HG02973 (cell line): Measurements from ENCODE around the gene CPNE6.
A peak's percentile ranks its signal among the peaks of the same experiment; 100 is the strongest.

ENCODE experiments used
- ATAC-seq: cut with Tn5 transposase; IDR thresholded peaks from one replicate; pipeline ENCODE4 v1.9.1; 2021; ENCODE audit warnings: moderate library complexity; ENCODE audit not compliant: unreplicated experiment

Gene CPNE6

DNA sequence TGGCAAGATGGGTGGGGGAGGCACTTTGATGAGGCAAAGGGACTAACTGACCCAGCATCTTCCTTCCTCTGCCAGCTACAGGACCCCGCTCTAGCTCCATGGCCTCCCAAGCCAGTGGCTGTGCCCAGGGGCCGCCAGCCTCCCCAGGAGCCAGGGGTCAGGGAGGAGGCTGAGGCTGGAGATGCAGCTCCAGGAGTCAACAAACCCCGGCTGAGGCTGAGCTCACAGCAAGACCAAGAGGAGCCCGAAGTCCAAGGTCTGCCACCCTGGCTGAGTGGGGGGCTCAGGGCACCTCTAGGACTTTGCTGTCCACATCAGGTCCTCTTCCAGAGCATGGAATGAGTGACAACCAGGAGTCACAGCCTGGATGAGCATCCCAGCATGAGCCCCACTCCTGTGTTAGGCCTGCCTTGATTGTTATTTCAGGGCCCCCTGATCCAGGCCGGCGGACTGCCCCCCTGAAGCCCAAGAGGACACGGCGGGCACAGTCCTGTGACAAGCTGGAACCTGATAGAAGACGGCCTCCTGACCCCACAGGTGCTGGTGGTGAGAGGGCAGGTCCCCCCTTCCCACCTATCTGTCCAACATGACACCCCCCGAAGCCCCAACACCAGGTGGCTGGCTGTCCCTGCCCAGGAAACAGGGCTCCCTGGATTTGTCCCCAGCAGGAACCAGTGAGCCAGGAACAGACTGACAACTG lies 2.5 kb upstream of the CPNE6 start:
- ATAC-seq: no peak

DNA sequence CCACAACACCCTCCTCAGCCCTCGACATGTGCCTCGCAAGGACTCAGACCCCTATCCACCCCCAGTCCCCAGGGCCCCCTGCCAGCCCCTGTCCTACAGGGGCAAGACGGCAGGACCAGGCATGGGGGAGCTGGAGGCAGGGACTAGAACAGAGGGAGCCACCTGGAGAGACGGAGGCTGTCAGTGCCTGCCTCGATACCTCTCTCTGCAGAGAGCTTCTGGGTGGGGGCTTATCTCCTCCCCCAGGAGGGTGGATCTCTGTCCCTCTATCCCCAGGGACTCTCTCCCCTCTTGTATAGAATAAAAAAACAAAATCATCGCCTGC lies 2.0 kb upstream of the CPNE6 start:
- no peak for ATAC-seq

DNA sequence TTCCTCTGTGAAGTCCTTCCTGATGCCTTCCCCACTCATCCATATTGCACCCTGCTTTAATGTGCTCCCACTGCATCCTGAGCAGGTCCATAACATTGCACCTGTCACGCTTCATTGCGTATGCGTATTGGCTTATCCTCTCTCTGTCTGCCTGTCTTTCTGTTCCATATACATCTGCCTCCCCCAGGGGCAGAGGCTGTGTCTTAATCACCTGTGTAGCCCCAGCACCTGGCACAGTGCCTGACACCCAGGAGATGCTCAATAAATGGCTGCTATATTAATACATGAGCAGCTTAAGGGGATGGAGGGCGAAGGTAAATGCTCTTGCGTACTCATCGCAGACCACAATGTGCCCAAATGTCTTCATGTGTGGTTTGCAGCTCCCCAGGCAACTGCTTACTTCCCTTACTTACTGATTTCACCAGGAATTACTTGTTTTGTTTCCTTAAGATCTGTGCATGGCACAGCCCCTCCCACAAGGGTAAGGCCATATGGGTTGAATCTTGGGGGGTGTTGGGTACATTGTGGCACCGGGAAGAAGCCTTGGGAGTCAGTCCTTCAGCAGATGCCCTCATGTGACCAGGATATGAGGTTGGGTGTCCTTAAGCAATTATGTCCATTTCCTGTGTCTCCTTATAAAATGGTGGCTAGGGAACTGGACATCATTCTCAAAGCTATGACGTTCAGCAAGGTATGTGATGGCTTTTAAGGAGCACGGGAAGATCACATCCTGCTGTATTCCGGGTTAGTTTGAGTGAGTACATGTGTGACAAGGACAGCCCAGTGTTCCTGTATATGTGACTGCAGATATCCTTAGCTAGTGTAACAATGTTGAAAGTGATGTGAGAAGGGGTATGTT lies 848 bp upstream of the CPNE6 start:
- ATAC-seq: no peak

DNA sequence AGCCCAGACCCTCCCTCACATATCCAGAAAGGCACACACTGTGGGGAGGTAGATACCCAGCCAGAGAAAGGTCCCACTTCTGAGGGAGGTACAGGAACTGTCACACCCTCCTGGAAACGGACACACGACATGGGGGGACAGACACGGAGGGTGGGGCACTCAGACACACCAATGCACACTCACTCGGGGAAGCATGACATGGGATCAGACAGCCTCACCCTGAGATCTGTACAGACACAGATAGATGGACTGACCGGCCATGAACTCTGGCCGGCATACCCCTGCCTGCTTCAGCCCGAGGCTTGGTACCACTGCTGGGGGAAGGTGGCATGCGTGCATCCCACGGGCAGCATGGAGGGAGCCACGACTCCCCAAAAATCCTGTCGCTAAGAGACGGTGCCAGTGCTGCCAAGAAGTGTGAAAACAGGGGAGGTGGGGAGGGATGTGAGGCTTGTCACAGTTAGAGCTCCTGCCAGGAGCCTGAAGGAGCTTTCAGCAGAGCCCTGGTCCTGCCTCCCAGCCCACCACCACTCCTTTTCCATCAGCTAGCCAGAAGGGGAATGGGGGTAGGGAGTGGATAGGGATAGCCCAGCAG lies 571 bp downstream of the CPNE6 start:
- ATAC-seq: no peak

DNA sequence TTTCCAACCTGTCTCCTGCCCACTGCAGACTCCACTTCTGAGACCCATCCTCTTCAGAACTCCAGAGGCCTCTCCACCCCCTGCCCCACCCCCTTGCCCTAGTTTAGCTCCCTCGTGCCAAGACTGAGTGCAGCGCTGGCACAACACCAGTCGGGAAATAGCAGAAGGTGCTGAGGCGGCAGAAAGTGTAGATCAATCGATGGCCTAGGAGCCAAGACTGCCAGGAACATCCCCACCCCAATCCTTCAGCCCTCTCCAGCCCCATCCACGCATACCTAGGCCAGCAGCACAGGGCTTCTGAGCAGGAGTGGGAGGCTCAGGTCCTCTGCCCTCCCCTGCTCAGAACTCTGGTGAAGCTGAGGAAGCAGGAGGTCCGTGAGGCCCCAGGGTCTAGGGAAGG lies 1.1 kb downstream of the CPNE6 start:
- no peak for ATAC-seq

DNA sequence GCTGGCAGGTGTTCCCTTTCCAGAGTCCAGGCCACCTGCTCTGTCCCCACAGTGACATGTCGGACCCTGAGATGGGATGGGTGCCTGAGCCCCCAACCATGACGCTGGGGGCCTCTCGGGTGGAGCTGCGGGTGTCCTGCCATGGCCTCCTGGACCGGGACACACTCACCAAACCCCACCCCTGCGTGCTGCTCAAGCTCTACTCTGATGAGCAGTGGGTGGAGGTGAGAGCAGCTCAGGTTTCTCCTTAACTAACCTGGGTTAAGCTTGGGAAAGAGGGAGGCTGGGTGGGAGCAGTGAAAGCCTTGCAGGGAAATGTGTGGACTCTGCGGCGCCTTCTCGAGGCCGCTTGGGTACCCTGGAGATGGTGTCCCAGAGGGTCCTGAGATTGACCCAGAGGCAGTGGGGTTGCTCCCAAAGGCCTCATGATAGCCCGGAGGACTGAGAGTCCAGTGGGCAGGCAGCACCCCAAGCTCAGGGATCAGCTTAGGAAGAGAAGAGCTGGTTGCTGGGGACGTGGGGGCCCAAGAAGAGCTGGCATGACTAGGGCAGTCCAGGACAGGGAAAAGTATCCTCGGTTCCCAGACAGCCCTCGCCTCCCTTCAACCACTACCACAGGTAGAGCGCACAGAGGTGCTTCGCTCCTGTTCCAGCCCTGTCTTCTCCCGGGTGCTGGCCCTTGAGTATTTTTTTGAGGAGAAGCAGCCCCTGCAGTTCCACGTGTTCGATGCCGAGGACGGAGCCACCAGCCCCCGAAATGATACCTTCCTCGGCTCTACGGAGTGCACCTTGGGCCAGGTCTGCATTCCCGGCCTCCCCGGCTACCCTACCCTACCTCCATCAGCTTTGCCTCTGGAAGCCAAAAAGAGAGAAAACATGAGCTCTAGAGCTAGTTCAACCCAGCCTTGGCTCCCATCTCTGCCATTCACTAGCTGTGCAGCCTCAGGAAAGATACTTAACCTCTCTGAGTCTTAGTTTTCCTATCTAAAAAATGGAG lies 1.8 kb downstream of the CPNE6 start:
- no peak for ATAC-seq

DNA sequence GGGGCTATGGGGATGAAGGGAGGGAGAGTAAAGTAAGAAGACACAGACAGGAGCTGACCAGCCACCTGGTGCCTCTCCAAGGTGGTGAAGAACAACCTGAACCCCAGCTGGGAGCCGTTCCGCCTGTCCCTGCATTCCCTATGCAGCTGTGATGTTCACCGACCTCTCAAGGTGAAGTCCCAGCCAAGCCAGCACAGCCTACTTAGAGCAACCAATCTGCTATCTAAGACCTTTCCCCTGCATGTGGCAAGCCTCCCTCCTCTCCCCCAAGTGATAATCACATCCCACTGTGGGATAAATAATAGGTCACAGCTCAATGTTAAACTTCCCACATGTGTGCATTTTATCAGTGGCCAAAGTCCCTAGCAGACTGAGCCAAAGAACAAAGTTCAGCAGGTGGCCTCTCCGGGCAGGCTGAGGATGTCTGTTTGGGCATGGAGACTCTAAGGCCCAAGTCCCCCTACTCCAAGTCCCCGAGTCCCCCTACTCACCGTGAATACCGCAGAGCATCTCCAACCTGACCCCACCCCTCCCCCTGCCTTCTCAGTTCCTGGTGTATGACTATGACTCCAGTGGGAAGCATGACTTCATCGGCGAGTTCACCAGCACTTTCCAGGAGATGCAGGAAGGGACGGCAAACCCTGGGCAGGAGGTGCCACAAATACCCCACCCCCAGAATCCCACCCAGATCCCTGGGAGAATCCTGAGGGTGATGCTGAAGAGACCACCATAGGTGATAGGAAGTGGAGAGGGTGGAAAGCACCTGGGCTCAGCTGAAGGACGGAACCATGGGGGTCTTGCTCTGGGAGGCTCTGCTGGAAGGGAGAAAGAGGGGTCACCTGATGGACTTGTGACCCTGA lies 3.5 kb downstream of the CPNE6 start:
- ATAC-seq: no peak

DNA sequence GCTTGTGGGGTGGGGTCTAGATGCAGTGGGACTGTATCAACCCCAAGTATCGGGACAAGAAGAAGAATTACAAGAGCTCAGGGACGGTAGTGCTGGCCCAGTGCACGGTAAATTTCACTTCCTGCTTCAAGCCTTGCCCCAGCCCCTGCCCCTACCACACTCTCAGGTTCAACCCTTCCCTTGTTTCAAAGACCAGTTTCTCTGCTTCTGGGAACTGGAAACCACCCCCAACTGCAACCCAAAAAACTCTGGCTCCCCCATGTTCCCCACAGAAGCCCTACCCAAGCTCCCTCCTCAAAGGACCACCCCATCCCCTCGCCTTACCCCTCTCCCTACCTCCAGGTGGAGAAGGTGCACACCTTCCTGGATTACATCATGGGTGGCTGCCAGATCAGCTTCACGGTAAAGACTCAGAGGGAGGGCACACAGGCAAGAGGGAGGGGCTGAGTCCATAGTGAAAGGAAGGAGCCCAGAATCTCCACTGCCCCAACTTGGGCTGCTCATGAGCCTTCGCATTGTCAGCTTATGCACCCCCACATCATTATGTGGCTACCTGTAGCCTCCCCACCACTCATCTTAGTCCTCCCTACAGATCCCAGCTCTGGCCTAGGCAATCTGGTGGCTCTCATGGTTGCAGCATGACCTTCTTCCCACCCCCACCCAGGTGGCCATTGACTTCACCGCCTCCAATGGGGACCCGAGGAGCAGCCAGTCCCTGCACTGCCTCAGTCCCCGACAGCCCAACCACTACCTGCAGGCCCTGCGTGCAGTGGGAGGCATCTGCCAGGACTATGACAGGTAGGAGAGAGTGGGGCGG lies 4.3 kb downstream of the CPNE6 start:
- no peak for ATAC-seq

DNA sequence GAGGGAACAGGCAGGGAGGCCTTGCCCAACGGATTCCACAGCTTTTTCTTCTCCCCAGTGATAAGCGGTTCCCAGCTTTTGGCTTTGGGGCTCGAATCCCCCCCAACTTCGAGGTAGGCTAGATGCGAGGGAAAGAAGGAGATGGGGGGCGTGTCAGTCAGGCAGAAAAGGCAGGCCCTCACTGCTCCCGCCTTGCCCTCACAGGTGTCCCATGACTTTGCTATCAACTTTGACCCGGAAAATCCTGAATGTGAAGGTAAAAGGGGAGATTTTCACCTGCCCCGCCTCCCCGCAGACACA lies 4.9 kb downstream of the CPNE6 start:
- no peak for ATAC-seq

DNA sequence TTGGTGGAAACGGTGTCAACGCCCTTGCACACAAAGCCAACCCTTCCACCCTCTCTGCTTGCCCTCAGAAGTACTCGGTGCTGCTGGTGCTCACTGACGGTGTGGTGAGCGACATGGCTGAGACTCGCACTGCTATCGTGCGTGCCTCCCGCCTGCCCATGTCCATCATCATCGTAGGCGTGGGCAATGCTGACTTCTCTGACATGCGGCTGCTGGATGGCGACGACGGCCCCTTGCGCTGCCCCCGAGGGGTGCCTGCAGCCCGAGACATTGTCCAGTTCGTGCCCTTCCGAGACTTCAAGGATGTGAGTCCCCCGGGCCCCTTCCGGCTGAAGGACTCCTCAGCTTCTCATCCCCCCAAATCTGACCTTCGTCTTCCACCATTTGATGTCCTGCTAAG lies 5.7 kb downstream of the CPNE6 start:
- no peak for ATAC-seq

DNA sequence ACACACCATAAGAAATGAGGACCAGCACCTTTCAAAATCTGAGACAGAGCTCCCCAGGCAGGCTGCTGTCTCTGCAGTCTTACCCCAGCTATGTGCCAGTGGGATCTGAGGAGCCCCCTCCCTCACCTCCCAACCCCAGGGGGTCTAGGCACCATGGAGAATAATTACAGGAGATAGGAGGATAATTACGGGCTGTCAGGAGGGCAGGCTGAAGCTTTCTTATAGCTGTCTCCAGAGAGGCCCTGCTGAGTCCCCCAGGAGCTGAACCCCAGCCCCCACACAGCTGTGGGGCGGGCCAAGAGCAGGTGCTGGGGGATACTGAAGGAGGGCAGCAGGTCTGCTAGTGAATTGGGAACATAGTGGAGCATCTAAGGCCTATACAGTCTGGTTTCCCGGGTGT lies 6.8 kb downstream of the CPNE6 start:
- ATAC-seq: no peak

DNA sequence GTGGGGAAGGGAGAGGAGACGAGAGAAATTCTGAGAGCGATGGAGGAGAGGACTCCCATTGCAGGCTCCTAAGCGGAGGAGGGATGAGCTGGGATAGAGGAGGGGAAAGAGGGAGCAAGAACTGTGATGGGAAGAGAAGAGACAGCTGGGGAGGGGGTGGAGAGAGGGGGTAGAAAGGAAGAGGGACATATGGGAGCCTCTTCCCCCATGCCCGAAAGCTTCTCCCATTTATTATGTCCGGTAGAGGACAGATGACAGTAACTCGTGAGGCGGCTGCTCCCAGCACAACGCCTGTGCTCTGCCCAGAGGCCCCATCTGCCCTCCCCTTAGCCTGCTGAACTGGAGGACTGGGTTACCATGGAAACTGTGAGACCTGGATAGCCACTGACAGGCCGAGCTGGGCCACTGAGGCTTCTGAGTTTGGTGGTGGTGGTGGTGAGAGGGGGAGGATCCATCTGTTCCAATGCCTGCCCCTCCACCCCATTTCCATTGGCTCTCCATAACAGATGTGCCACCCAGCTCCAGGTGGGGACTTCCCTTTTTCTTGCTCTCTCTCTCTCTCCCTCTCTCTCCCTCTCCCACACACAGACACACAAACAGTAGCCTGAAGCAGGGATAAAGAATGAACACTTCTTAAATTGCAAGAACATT lies 8.3 kb downstream of the CPNE6 start:
- no peak for ATAC-seq

DNA sequence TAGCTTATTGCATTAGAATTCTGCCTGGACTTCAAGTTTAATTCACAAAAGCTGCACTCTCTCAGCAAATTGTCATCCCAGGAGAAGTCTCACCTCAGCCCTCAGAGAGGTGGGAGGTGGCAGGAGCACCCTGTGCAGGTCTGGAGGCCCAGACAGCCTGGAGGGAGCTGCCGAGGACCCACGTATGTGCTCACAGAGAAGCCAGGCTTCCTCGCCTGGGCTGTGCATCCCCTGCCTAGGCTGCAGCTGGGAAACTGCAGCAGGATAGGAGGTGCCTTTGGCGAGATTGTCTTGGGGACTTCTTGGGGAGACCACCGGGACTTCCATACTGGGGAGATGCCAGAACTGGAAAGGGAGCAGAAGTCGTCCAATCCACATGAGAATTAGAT lies 8.8 kb downstream of the CPNE6 start:
- ATAC-seq: no peak

DNA sequence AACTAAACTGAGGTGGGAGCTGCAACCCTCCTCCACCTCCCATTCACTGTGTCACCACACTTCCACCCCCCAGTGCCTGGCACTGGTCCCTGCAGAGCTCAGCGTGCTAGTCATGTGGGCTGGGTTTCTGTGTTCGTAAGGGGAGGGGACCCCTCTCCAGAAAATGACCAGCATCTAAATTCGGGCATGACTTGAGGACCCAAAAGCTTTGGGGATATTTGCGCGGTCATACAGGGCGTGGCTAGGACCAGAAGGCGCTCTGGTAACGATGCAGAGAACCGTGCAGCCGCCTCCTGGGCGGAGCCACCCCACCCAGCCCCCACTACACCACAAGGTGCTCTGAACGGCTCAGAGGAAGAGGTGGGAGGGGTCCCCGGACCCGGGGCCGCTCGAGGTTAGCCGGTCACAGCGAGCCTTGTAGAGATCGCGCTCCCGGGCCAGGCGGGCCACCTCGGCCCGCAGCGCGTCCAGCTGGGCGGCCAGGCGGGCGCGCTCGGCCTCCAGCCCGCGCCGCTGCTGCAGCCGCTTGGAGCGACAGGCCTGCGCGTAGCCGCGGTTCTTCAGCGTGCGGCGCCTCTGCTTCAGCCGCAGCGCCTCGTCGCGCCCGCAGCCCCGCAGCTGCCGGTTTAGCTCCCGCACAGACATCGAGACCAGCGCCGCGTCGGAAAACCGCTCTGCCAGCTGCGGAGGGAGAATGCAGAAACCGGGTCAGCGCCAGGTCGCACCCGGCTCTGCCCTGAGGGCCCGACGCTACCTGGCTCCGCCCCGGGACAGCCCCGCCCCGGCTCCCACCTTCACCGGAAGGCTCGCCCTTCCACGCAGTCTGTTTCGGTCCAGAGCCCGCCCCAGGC lies 9.8 kb downstream of the CPNE6 start:
- peak; percentile 86 for ATAC-seq

DNA sequence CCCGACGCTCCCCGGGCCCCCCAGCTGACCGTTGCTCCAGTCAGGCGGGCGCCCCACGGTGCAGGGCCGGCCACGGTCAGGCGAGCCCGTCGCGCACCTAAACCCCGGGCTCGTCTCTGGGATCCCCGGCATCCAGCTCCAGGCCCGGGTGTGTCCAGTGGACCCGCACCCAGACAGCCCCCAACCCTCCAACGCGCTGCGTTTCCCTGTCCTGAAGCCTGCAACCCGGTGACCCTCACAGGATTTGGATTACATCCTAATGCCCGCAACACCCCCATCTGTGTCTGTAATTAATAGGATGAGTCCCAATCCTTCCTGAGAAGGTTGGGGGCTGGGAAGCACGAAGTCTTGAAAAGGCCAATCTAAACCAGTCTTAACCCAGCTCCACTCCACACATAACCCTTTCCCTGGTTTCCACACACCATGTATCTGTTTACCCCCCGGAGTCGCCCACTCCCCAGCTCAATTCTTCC lies 10.4 kb downstream of the CPNE6 start:
- no peak for ATAC-seq

DNA sequence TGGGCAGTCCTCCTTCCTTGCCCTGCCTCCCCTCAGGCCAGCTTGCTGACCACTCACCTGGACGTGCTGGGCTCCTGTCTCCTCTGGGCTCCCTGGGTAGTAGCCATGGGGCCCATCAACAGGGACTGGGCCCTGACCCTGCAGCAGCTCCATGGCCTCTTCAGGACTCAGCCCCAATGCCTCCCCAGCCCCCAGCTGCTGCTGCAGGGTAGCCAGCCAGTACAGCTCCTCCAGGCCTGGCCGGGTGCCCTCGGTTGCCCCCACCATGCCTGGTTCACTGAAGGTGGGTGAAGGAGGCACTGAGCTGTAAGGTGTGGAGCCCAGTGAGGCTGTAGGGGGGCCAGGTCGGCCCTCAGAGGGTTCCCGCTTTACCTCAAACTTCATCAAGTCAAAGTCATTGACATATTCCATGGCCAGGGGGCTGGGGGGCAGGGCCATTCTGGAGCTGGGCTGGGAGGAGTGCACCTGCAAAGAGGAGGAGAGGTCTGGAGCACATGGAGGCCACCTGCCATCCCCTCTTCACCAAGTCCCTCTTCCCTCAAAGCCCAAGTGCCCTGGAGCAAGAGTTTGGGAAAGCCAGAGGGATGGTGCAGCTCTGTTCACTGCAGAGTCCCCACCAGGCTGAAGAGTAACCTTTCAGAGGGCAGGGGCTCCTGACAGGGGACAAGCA lies 11.2 kb downstream of the CPNE6 start:
- ATAC-seq: no peak

DNA sequence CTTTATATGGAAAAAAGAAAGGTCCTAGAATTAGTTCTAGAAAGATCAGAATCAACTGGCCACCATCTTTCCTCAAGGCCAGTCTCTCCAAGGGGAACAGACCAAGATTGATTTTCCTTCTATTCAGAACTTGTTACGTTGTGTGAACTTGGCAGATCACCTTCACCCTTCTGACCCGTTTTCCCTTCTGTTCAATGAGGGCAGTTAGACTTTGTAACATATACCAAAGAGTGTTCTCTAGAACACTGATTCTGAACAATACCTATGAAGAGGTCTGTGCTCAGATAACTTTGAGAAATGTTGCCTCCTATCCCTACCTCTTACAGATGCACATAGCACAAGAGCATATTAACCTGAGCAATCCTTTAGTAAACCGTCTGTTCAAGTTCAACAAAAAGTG lies 12.1 kb downstream of the CPNE6 start:
- no peak for ATAC-seq
